IMR-90 (cell line): ENCODE results near the gene SWI5.

ENCODE experiments used
- CTCF ChIP-seq: conservative IDR thresholded peaks from 2 replicates; pipeline ENCODE4 v1.5.1; 2012; ENCODE audit warnings: mild to moderate bottlenecking, low read depth, low read length, improper control_type of control experiment
- POLR2A ChIP-seq: IDR thresholded peaks from 2 replicates; pipeline ENCODE4 v1.6.1; 2012; ENCODE audit warnings: mild to moderate bottlenecking, low read depth, low read length
- SMC3 ChIP-seq: fragments of 150-350 bp; IDR thresholded peaks from 2 replicates; pipeline ENCODE4 v1.6.1; 2016; ENCODE audit warnings: low read depth, mild to moderate bottlenecking, antibody characterized with exemption, low read length, moderate library complexity

GRCh38 chr9:128274245-128274644 lies 1.8 kb upstream of the SWI5 start:
- TF ChIP-seq SMC3, result no peak
- TF ChIP-seq CTCF, result no peak
- no peak for TF ChIP-seq POLR2A
